A549 (cell line): ENCODE results near the gene MVK. TPM values are rescaled to one million over a fixed set of nuclear protein-coding genes. Genes with fewer than 3 reads are reported as not detected.

Source experiments
- ATAC-seq, 2 experiments: fragments of 200-7000 bp in 1 of 2; fragments of >200 bp in 1 of 2; cut with Nextera tagmentation in 1 of 2; cut with Tn5 transposase in 1 of 2; 3 replicates each; pipeline versions ENCODE4 v1.8.0 to v1.9.1; 2018 to 2020; ENCODE audit warnings: mild to moderate bottlenecking in 1 of 2, moderate library complexity in 1 of 2
- CTCF ChIA-PET: fragments of 300-600 bp; sonication (Branson Sonifier 250); formaldehyde crosslinking; extraction: SDS; loops from one replicate; lab custom pipeline; 2021; ENCODE audit warnings: antibody characterized with exemption, inconsistent platforms; lab: Yijun Ruan, JAX
- POLR2A ChIA-PET: fragments of 350-600 bp; formaldehyde crosslinking; extraction: SDS; loops from one replicate; lab custom pipeline; 2021; ENCODE audit warnings: antibody characterized with exemption, inconsistent platforms; lab: Yijun Ruan, JAX
- DNase-seq, 2 experiments: peaks; one replicate each; pipeline versions ENCODE4 v3.0.0 to v3.0.0-alpha.2; 2011 to 2016; ENCODE audit warnings: low read depth in 1 of 2, low spot score in 1 of 2
- FAIRE-seq: peaks from 2 replicates; lab custom pipeline; 2011; peaks lifted over from hg19 to GRCh38; lab: Jason Lieb, UNC
- H3K27ac ChIP-seq, 2 experiments: fragments of >200 bp; sonication (Bioruptor Twin); formaldehyde crosslinking; 3 replicates each; pipeline ENCODE4 v1.5.1; 2016 to 2017
- H3K4me1 ChIP-seq: fragments of >200 bp; sonication (Bioruptor Twin); formaldehyde crosslinking; 3 replicates; pipeline ENCODE4 v1.6.1; 2016
- H3K4me2 ChIP-seq: fragments of >200 bp; sonication (Bioruptor Twin); formaldehyde crosslinking; 3 replicates; pipeline ENCODE4 v1.6.1; 2016
- H3K4me3 ChIP-seq: fragments of >200 bp; sonication (Bioruptor Twin); formaldehyde crosslinking; 3 replicates; pipeline ENCODE4 v1.5.1; 2016
- H3K9me3 ChIP-seq: fragments of >200 bp; sonication (Bioruptor Twin); formaldehyde crosslinking; 3 replicates; pipeline ENCODE4 v1.6.1; 2016
- ATOH8 ChIP-seq: fragments of 250-450 bp; sonication (Bioruptor Pico); IDR thresholded peaks from 2 replicates; pipeline ENCODE4 v1.5.0; 2020; ENCODE audit warnings: low read depth, mild to moderate bottlenecking, moderate library complexity
- BHLHE40 ChIP-seq: IDR thresholded peaks from 2 replicates; pipeline ENCODE4 v1.6.1; 2012; ENCODE audit warnings: low read depth, low read length, inconsistent platforms
- CBX8 ChIP-seq: fragments of 200-600 bp; sonication (generic); IDR thresholded peaks from 2 replicates; pipeline ENCODE4 v1.6.1; 2016
- CTCF ChIP-seq: fragments of >200 bp; sonication (Bioruptor Twin); formaldehyde crosslinking; IDR thresholded peaks from 3 replicates; pipeline ENCODE4 v1.5.1; 2016
- EHF ChIP-seq: fragments of 250-450 bp; sonication (Bioruptor Pico); IDR thresholded peaks from 2 replicates; pipeline ENCODE4 v1.5.0; 2020; ENCODE audit warnings: mild to moderate bottlenecking
- ESRRA ChIP-seq: fragments of 150-350 bp; IDR thresholded peaks from 2 replicates; pipeline ENCODE4 v1.6.1; 2014; ENCODE audit warnings: mild to moderate bottlenecking, low read length, borderline replicate concordance
- FOXS1 ChIP-seq: fragments of 250-450 bp; sonication (Bioruptor Pico); IDR thresholded peaks from 2 replicates; pipeline ENCODE4 v1.5.0; 2020; ENCODE audit warnings: mild to moderate bottlenecking, moderate library complexity
- GATA3 ChIP-seq: IDR thresholded peaks from 2 replicates; pipeline ENCODE4 v1.6.1; 2012; ENCODE audit warnings: borderline replicate concordance
- HES2 ChIP-seq: fragments of >200 bp; sonication (Bioruptor Twin); formaldehyde crosslinking; IDR thresholded peaks from 2 replicates; pipeline ENCODE4 v1.6.1; 2016
- HEYL ChIP-seq: fragments of 250-450 bp; sonication (Bioruptor Pico); IDR thresholded peaks from 2 replicates; pipeline ENCODE4 v1.8.0; 2021; ENCODE audit warnings: mild to moderate bottlenecking, moderate library complexity
- HOXA7 ChIP-seq: fragments of 250-450 bp; sonication (Bioruptor Pico); IDR thresholded peaks from 2 replicates; pipeline ENCODE4 v1.5.0; 2020; ENCODE audit warnings: mild to moderate bottlenecking, moderate library complexity
- JUN ChIP-seq, 2 experiments: fragments of >200 bp; sonication (Bioruptor Twin); formaldehyde crosslinking; IDR thresholded peaks; 2 replicates in 1 of 2; 3 replicates in 1 of 2; pipeline ENCODE4 v1.6.1; 2016 to 2017
- KDM5A ChIP-seq: fragments of 200-600 bp; sonication (generic); IDR thresholded peaks from 2 replicates; pipeline ENCODE4 v1.6.1; 2016; ENCODE audit warnings: antibody characterized with exemption, mild to moderate bottlenecking
- MAFK ChIP-seq: fragments of 450-650 bp; IDR thresholded peaks from 2 replicates; pipeline ENCODE4 v1.6.1; 2014; ENCODE audit not compliant: partially characterized antibody
- MAX ChIP-seq: IDR thresholded peaks from 2 replicates; pipeline ENCODE4 v1.6.1; 2012
- MAZ ChIP-seq: fragments of 150-350 bp; IDR thresholded peaks from 2 replicates; pipeline ENCODE4 v1.6.1; 2014; ENCODE audit warnings: antibody characterized with exemption, low read depth, low read length, borderline replicate concordance
- MYC ChIP-seq: IDR thresholded peaks from 2 replicates; pipeline ENCODE4 v1.6.1; 2012; ENCODE audit warnings: mild to moderate bottlenecking, inconsistent platforms, low read length, improper control_type of control experiment, borderline replicate concordance
- PBX3 ChIP-seq: IDR thresholded peaks from 2 replicates; pipeline ENCODE4 v1.6.1; 2012
- RAD21 ChIP-seq, 2 experiments: fragments of >200 bp in 1 of 2; sonication (Bioruptor Twin) in 1 of 2; formaldehyde crosslinking in 1 of 2; IDR thresholded peaks in 1 of 2; conservative IDR thresholded peaks in 1 of 2; 2 replicates in 1 of 2; 3 replicates in 1 of 2; pipeline ENCODE4 v1.6.1; 2012 to 2018; ENCODE audit warnings: inconsistent platforms in 1 of 2
- RARB ChIP-seq: fragments of 250-450 bp; sonication (Bioruptor Pico); IDR thresholded peaks from 2 replicates; pipeline ENCODE4 v1.8.0; 2021; ENCODE audit warnings: mild to moderate bottlenecking, moderate library complexity
- RCOR1 ChIP-seq: fragments of 150-350 bp; IDR thresholded peaks from 2 replicates; pipeline ENCODE4 v1.6.1; 2014; ENCODE audit warnings: antibody characterized with exemption, low read length, low read depth
- REST ChIP-seq: fragments of 200-600 bp; sonication (generic); IDR thresholded peaks from 2 replicates; pipeline ENCODE4 v1.6.1; 2016; ENCODE audit warnings: antibody characterized with exemption, mild to moderate bottlenecking, moderate library complexity
- RNF2 ChIP-seq: fragments of 200-600 bp; sonication (generic); IDR thresholded peaks from 2 replicates; pipeline ENCODE4 v1.6.1; 2016; ENCODE audit warnings: low read depth, mild to moderate bottlenecking, antibody characterized with exemption, moderate library complexity, borderline replicate concordance
- TFCP2L1 ChIP-seq: fragments of 250-450 bp; sonication (Bioruptor Pico); IDR thresholded peaks from 2 replicates; pipeline ENCODE4 v1.5.0; 2021; ENCODE audit warnings: mild to moderate bottlenecking
- ZC3H11A ChIP-seq: fragments of 450-650 bp; IDR thresholded peaks from 2 replicates; pipeline ENCODE4 v1.6.1; 2014; ENCODE audit warnings: antibody characterized with exemption, mild to moderate bottlenecking
- ZFP36 ChIP-seq: fragments of 450-650 bp; IDR thresholded peaks from 2 replicates; pipeline ENCODE4 v1.6.1; 2014; ENCODE audit warnings: borderline replicate concordance; ENCODE audit not compliant: partially characterized antibody
- ZSCAN20 ChIP-seq: fragments of 250-450 bp; sonication (Bioruptor Pico); IDR thresholded peaks from 2 replicates; pipeline ENCODE4 v1.8.0; 2022; ENCODE audit warnings: mild to moderate bottlenecking, moderate library complexity
- WGBS: methylation state at CpG from one replicate; pipeline ENCODE4 v1.1.6; 2017; ENCODE audit errors: missing lambda C conversion rate; 5-methylcytosine and 5-hydroxymethylcytosine counted together
- polyA plus RNA-seq, 4 experiments: library from polyadenylated mRNA; depleted of rRNA in 3 of 4; stranded (reverse); fragments of >200 nt; fragmentation: RNase III in 1 of 4; extraction: RNeasy Plus Mini Kit Qiagen cat#74134 plus additional on column Dnase treatment in 1 of 4; gene quantifications; 2 replicates in 3 of 4; 3 replicates in 1 of 4; pipeline ENCODE4 v1.2.3, GENCODE V29; 2011 to 2017

MVK gene
- polyA plus RNA-seq, 2 of the 4 experiments (the other 2 are of a cell fraction) = 5.9 to 14.8 TPM

GRCh38 chr12:109529691-109530640, 43.6 kb upstream of the MVK start:
- POLR2A ChIA-PET = no interaction called here

GRCh38 chr12:109531411-109531810, 42.2 kb upstream of the MVK start:
- DNase-seq (no peak), ATAC-seq (no peak), FAIRE-seq (no peak)
- POLR2A ChIA-PET = no interaction called here
- H3K4me3 ChIP-seq = no peak overlapping the region
- H3K4me1 ChIP-seq = no peaks in the 10 kb centered on the region
- CTCF ChIA-PET = interaction anchor here (0.8 to 1.7 kb wide), 3 partner anchors 12 to 244 kb away, joined by 3 to 5 read pairs (median 4); no protein-coding TSS in a partner anchor
- 93% methylated on average over 2 of the region's 2 CpGs for WGBS
- H3K27ac ChIP-seq = no peak overlapping the region
- H3K9me3 ChIP-seq = no peaks in the 10 kb centered on the region
- no peak overlapping the region for H3K4me2 ChIP-seq
- TF ChIP-seq MAFK (no peak), ATOH8 (CRISPR knock-in tag) (no peak), MAZ (no peak), KDM5A (no peak), BHLHE40 (no peak), RCOR1 (no peak), CTCF (no peak), JUN (IDR thresholded peaks at IDR 0.05) (no peak), ZC3H11A (no peak), ZSCAN20 (CRISPR knock-in tag) (no peak), PBX3 (no peak), EHF (CRISPR knock-in tag) (no peak), ESRRA (no peak), FOXS1 (no peak), CBX8 (no peak), MYC (no peak), HOXA7 (CRISPR knock-in tag) (no peak)

More at GRCh38 chr12:109529691-109530640, 43.6 kb upstream of the MVK start:
- H3K9me3 ChIP-seq = no peaks in the 10 kb centered on the region
- no peak for DNase-seq
- H3K4me3 ChIP-seq = no peak overlapping the region
- WGBS = 91% methylated on average over 19 of the region's 19 CpGs
- TF ChIP-seq RAD21 (conservative IDR thresholded peaks at IDR 0.05 in 1 of 2, IDR thresholded peaks at IDR 0.05 in 1 of 2) (no peak), EHF (CRISPR knock-in tag) (no peak), HES2 (no peak), GATA3 (no peak), RARB (no peak), REST (no peak), HEYL (CRISPR knock-in tag) (no peak), KDM5A (no peak), RNF2 (no peak), ZFP36 (no peak), MAX (no peak), TFCP2L1 (CRISPR knock-in tag) (no peak), ZSCAN20 (CRISPR knock-in tag) (no peak)
- no peak for ATAC-seq
- no peak for FAIRE-seq
- H3K27ac ChIP-seq = no peak overlapping the region
- CTCF ChIA-PET = interaction anchor here (0.9 to 2.4 kb wide), 4 partner anchors 11 to 245 kb away, joined by 3 to 7 read pairs (median 5); no protein-coding TSS in a partner anchor
- H3K4me2 ChIP-seq = no peak overlapping the region
- H3K4me1 ChIP-seq = no peaks in the 10 kb centered on the region
